NCI-H510A (cell line): ENCODE results near the gene DIRAS1.
"Not testable (repeated sequence)": the region's sequence is repeated elsewhere in the genome, so short reads cannot be mapped to it uniquely, and the experiment has no call there.

Experiments
- DNase-seq: peaks from one replicate; lab custom pipeline; 2025; lab: John Stamatoyannopoulos, UW

The DIRAS1 gene

DNA sequence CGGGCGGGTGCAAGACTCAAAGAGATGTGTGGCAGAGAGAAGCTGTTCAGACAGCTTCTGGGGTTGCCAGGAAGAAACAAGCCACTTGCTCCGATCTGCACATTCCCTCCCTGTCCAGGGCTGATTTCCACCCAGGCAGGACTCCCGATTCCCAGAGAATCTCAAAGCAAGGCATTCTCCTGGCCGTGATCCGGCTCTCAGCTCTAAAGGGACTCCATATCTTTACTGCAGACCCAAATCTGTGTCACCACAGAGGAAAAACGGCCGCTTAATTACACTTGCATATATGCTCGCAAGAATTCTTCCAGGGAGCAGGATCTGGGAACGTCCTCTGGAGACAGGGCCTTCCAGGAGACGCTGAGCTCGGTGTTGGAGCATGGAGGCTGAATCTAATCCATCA, 44.3 kb downstream of the DIRAS1 start:
- no peak for DNase-seq

DNA sequence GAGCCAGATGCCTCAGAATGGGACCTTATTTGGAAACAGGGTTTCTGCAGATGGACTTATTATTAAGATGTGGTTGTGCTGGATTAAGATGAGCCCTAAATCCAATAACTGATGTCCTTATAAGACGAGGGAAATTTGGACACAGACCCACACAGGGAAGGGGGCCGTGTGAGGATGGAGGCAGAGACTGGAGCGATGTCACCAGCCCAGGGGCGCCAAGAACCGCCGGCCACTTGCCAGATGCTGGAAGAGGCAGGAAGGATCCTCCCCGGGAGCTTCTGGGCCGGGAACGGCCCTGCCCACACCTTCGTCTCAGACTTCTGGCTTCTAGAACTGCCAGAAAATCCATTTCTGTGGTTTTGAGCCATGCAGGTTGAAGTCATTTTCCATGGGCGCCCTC, 45.3 kb downstream of the DIRAS1 start:
- no peak for DNase-seq

DNA sequence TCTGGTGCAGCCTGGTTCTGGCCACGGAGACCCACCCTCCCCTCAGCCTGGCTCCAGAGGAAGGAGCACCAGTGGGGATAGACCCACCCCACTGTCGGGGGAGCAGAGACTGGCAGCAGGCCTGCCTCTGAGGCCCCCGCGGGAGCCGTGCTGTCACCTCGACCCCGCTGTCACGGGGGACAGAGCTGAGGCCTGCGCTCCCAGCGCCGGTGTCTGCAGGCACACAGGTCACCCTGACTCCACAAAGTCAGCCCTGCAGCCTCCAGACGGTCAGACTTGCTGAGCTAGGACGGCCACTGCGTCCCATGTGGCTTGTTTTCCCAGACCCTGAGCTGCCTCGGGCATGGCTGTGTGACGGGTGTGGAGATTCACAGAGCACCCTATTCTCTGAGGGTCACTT, 51.0 kb downstream of the DIRAS1 start:
- DNase-seq: no peak

DNA sequence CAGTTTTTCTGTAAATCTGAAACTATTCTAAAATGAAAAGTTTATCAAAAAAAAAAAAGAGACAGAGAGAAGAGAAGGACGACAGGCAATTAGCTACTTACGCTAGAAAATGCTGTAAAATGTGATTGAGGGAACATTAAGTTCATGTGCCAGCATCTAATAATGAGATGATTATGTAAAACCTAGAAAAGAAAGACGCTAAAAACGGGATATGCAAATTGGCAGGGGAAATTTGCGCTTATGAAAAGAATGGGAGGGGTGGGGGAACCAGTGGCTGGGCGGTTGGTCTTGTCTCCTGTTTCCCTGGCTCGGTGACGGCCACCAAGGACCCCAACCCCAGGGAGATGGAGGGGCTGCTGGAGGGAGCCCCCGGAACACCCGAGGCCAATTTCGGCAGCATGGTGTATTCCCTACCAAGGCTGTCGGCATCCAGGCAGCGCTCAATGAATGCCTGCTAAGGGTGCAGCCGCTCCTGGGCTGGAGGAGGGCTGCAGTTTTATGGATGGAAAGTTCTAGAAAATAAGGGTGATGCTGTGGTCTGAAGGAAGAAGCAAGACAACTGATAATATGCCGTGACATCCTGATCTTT, 52.9 kb downstream of the DIRAS1 start:
- DNase-seq: no peak

DNA sequence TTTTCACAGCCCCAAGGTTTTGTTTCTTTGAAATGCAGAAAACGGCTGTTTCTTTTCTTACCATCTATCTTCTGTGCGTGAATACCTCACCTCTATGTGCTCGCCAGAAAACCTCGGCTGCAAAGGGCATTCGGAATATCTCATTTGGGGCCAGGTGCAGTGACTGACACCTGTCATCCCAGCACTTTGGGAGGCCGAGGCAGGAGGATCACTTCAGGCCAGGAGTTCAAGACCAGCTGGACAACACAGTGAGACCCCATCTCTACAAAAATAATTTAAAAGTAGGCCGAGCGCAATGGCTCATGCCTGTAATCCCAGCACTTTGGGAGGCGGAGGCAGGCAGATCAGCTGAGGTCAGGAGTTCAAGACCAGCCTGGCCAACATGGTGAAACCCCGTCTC, 53.8 kb downstream of the DIRAS1 start:
- not testable (repeated sequence) for DNase-seq

DNA sequence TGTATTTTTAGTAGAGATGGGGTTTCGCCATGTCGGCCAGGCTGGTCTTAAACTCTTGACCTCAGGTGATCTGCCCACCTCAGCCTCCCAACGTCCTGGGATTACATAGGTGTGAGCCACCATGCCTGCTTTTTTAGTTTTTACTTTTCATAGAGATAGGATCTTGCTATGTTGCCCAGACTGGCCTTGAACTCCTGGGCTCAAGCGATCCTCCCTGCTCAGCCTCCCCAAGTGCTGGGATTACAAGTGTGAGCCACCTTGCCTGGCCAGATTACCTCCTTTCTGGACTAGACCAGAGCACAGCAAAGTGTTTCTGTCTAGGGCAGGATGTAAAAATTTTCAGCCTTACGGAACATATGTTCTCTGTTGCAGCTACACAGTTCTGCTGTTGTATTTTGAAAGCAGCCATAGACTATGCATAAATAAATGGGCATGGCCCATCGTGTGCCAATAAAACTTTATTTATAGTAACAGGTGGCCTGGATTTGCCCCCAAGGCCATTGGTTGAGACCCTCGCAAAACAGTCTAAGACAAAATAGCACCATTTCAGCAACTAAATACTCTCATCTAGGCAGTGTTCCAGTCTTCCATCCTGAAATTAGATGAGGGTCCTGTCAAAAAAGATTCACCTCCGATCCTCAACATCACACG, 54.7 kb downstream of the DIRAS1 start:
- DNase-seq: no peak

DNA sequence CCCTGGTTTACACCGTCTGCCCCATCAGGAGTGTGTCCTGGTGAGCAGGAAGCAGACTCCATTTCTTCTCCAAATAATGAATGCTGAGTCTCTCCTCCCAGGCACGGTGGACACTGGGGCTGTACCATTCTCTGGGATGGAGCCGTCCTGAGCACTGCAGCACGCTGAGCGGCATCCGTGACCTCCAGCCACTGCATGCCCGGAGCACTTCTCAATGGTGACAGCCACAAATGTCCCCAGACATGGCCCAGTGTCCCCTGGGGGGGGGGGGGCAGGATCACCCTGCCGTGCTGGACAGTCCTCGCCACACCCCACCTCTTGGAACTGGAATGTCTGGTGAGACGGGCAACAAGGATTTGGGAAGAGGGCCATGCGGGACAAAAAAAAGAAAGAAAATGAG, 56.1 kb downstream of the DIRAS1 start:
- DNase-seq: no peak
